Neural cell (in vitro differentiated cells): Measurements from ENCODE around the gene RNF19B. TPM values are rescaled to one million over a fixed set of nuclear protein-coding genes. Genes with fewer than 3 reads are reported as not detected.

ENCODE experiments used
- H2AFZ ChIP-seq: fragments of 200-600, 300-800 bp; sonication (generic), shearing (Covaris generic); 2 replicates; pipeline ENCODE4 v1.6.0; 2014; ENCODE audit warnings: low read depth, mild to moderate bottlenecking, antibody characterized with exemption, low read length, moderate library complexity
- H3F3A ChIP-seq: fragments of 200-600 bp; shearing (Covaris generic); 2 replicates; pipeline ENCODE4 v1.6.1; 2016; ENCODE audit warnings: mild to moderate bottlenecking, moderate library complexity, mixed read lengths, antibody characterized with exemption, low read length; ENCODE audit not compliant: insufficient read depth, poor library complexity, severe bottlenecking
- H3K27ac ChIP-seq: fragments of 200-600, 300-800 bp; sonication (generic), shearing (Covaris generic); 2 replicates; pipeline ENCODE4 v1.5.1; 2014; ENCODE audit warnings: mild to moderate bottlenecking, low read length, moderate library complexity
- H3K27me3 ChIP-seq: fragments of 300-800, 200-600 bp; sonication (generic), shearing (Covaris generic); 2 replicates; pipeline ENCODE4 v1.6.0; 2014; ENCODE audit warnings: mild to moderate bottlenecking, low read depth, low read length, moderate library complexity; ENCODE audit not compliant: insufficient read depth
- H3K36me3 ChIP-seq: fragments of 300-800, 200-600 bp; sonication (generic), shearing (Covaris generic); 2 replicates; pipeline ENCODE4 v1.5.1; 2014; ENCODE audit warnings: mild to moderate bottlenecking, antibody characterized with exemption, low read length, moderate library complexity; ENCODE audit not compliant: insufficient read depth
- H3K4me2 ChIP-seq: fragments of 300-800, 200-600 bp; sonication (generic), shearing (Covaris generic); 2 replicates; pipeline ENCODE4 v1.6.0; 2014; ENCODE audit warnings: mild to moderate bottlenecking, low read length
- H3K4me3 ChIP-seq: fragments of 300-800, 200-600 bp; sonication (generic), shearing (Covaris generic); 2 replicates; pipeline ENCODE4 v1.5.1; 2014; ENCODE audit warnings: mild to moderate bottlenecking, low read length, moderate library complexity
- H3K79me2 ChIP-seq: fragments of 200-600 bp; shearing (Covaris generic); replicated peaks from 2 replicates; pipeline ENCODE4 v1.6.0; 2014; ENCODE audit warnings: mild to moderate bottlenecking, low read length, moderate library complexity; ENCODE audit not compliant: insufficient read depth
- H3K9ac ChIP-seq: fragments of 300-800, 200-600 bp; sonication (generic), shearing (Covaris generic); 2 replicates; pipeline ENCODE4 v1.6.1; 2016; ENCODE audit warnings: mild to moderate bottlenecking, low read length, mixed read lengths
- H3K9me2 ChIP-seq: fragments of 200-600 bp; shearing (Covaris generic); 2 replicates; pipeline ENCODE4 v1.6.1; 2016; ENCODE audit warnings: mild to moderate bottlenecking, low read length, mixed read lengths; ENCODE audit not compliant: insufficient read depth
- H3K9me3 ChIP-seq: fragments of 200-600, 300-800 bp; sonication (generic), shearing (Covaris generic); 2 replicates; pipeline ENCODE4 v1.6.1; 2016; ENCODE audit warnings: mild to moderate bottlenecking, mixed run types, low read length, moderate library complexity, mixed read lengths
- H4K20me1 ChIP-seq: fragments of 200-600 bp; shearing (Covaris generic); 2 replicates; pipeline ENCODE4 v1.6.1; 2016; ENCODE audit warnings: mild to moderate bottlenecking, mixed run types; ENCODE audit not compliant: insufficient read depth
- CTCF ChIP-seq: fragments of 450-650 bp; IDR thresholded peaks from 2 replicates; pipeline ENCODE4 v1.5.1; 2014; ENCODE audit warnings: antibody characterized with exemption, mild to moderate bottlenecking, moderate library complexity; ENCODE audit not compliant: poor library complexity, severe bottlenecking
- EP300 ChIP-seq: fragments of 450-650 bp; conservative IDR thresholded peaks from 2 replicates; pipeline ENCODE4 v1.6.1; 2014; ENCODE audit warnings: antibody characterized with exemption, mild to moderate bottlenecking, moderate library complexity; ENCODE audit not compliant: poor library complexity, severe bottlenecking
- EZH2 ChIP-seq: fragments of 200-600, 300-800 bp; shearing (Covaris generic), sonication (generic); IDR thresholded peaks from 2 replicates; pipeline ENCODE4 v1.6.1; 2014; ENCODE audit warnings: antibody characterized with exemption, low read length, borderline replicate concordance, mild to moderate bottlenecking; ENCODE audit not compliant: insufficient read depth, poor library complexity, severe bottlenecking
- MXI1 ChIP-seq: fragments of 450-650 bp; conservative IDR thresholded peaks from 2 replicates; pipeline ENCODE4 v1.6.1; 2014; ENCODE audit warnings: antibody characterized with exemption, mild to moderate bottlenecking; ENCODE audit not compliant: poor library complexity, severe bottlenecking
- POLR2AphosphoS5 ChIP-seq: IDR thresholded peaks from 2 replicates; pipeline ENCODE4 v1.6.1; 2012
- RAD21 ChIP-seq: fragments of 450-650 bp; conservative IDR thresholded peaks from 2 replicates; pipeline ENCODE4 v1.6.1; 2014; ENCODE audit warnings: antibody characterized with exemption, mild to moderate bottlenecking, moderate library complexity
- REST ChIP-seq: IDR thresholded peaks from 2 replicates; pipeline ENCODE4 v1.6.1; 2012; ENCODE audit warnings: borderline replicate concordance
- SMC3 ChIP-seq: fragments of 450-650 bp; conservative IDR thresholded peaks from 2 replicates; pipeline ENCODE4 v1.6.1; 2014; ENCODE audit warnings: antibody characterized with exemption, mild to moderate bottlenecking, moderate library complexity; ENCODE audit not compliant: poor library complexity
- TAF1 ChIP-seq: IDR thresholded peaks from 2 replicates; pipeline ENCODE4 v1.6.1; 2012; ENCODE audit warnings: low read depth
- polyA plus RNA-seq: library from polyadenylated mRNA; depleted of rRNA; stranded (reverse); fragments of >200 nt; gene quantifications from 2 replicates; pipeline ENCODE4 v1.2.3, GENCODE V29; 2014

The RNF19B gene
- polyA plus RNA-seq, 1 donor from 2014 or later = 22.1 TPM

GRCh38 chr1:33004613-33005012 lies 40.0 kb upstream of the RNF19B start:
- no peaks in the 10 kb centered on the region for H3F3A ChIP-seq
- H3K36me3 ChIP-seq = peaks cover 5% of the 10 kb centered on the region
- H2AFZ ChIP-seq = no peak overlapping the region
- H3K79me2 ChIP-seq = no peaks in the 10 kb centered on the region
- no peaks in the 10 kb centered on the region for H3K9me2 ChIP-seq
- H4K20me1 ChIP-seq = no peaks in the 10 kb centered on the region
- no peak overlapping the region for H3K4me3 ChIP-seq
- H3K9ac ChIP-seq = no peak overlapping the region
- no peak overlapping the region for H3K4me2 ChIP-seq
- no peak overlapping the region for H3K27ac ChIP-seq
- H3K9me3 ChIP-seq = no peaks in the 10 kb centered on the region
- no peaks in the 10 kb centered on the region for H3K27me3 ChIP-seq
- TF ChIP-seq RAD21 (no peak), EZH2 (no peak), EP300 (no peak), REST (no peak), SMC3 (no peak), CTCF (no peak), POLR2AphosphoS5 (no peak), TAF1 (no peak), MXI1 (no peak)

- H3K9me2 ChIP-seq = no peaks in the 10 kb centered on the region
- no peak overlapping the region for H2AFZ ChIP-seq
- no peak overlapping the region for H3K27ac ChIP-seq
- no peaks in the 10 kb centered on the region for H3K79me2 ChIP-seq
- H3K27me3 ChIP-seq = no peaks in the 10 kb centered on the region
- H3K4me2 ChIP-seq = no peak overlapping the region
- no peaks in the 10 kb centered on the region for H3K9me3 ChIP-seq
- H3F3A ChIP-seq = no peaks in the 10 kb centered on the region
- H4K20me1 ChIP-seq = no peaks in the 10 kb centered on the region
- TF ChIP-seq REST = no peak
- no peak for TF ChIP-seq SMC3
- TF ChIP-seq EZH2 = no peak
- no peak for TF ChIP-seq RAD21
- no peak for TF ChIP-seq POLR2AphosphoS5
- no peak for TF ChIP-seq MXI1
- TF ChIP-seq TAF1 = no peak
- TF ChIP-seq EP300 = no peak
- TF ChIP-seq CTCF = no peak
- no peak overlapping the region for H3K9ac ChIP-seq
- H3K4me3 ChIP-seq = no peak overlapping the region
- peaks cover 5% of the 10 kb centered on the region for H3K36me3 ChIP-seq
These were observed 39.0 kb upstream of the RNF19B start for GRCh38 chr1:33003657-33004056.
